ENCODE data around the gene CUX1.
"Not testable (repeated sequence)": the region's sequence is repeated elsewhere in the genome, so short reads cannot be mapped to it uniquely, and the experiment has no call there.

Gene CUX1

DNA sequence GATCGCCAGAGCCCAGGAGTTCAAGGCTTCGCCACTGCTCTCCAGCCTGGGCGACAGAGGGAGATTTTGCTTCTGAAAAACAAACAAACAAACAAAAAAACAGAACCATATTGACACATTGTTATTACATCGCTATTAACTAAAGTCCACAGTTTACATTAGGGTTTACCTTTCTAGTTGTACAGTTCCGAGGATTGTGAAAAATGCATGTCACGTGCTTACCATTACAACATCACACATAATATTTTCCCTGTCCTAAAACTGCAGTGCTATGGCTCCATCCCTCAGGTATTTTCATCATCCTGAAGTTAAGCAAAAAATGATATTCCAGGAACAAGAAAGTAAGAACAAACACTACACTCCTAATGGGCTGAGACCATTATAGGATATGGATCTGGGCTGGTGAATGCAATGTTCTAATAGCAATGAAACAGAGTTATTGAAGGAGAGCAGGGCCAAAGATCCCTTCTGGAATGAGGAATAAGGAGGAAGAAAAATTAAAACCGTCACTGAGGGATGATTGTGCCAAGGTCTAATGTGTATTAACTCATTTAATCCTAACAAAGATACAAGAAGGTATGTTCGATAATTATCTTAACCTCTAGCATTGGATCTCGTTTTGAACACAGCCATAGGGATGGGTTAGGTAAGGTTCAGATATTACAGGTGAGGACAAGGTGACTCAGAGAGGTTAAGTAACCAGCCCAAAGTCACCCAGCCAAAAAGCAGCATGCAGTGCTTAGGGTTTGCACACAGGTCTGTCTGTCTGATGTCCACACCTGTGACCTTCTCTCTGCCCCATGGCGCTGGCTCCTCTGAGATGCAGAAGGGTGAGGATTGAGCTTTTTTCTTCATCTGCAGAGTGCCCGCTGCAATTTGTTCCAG is 14.0 kb upstream of the CUX1 start:
- DNase-seq (ENCODE audit: low read depth) = no peak

DNA sequence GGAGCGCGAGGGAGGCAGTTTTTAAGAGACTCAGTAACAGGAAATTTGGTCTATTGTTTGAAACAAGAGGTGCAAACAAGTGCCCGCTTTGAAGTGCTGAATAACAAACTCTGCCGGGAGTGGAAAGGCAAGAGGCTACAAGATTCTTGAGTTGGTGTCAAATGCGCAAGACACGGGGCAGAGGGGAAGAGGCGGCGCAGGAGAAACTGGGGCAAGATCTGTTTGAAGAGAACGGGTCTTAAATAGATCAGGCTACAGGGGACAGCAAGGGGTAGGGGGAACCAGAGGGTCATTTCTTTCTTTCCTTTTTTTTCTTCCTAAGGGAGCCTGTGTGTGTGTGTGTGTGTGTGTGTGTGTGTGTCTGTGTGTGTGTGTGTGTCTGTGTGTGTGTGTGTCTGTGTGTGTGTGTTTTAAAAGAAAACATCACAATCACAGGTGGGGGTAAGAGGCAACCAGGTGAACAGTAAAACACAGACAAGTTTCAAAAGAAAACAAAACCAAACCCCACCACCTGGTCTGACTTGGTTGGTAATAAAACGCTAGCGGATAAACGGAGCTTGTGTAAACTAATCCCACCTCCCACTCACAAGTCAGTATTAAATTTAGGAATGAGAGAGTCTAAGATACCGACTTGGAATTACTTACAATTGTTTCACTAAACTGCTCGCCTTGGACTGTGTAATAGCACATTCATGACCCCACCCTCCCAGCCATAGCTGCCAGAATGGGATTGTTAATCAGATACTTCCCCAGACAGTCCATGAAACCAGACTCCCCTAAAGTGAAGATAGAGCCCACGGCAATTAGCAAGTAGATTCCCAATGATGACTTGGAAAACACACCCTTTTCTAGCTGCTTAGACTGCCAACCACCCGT is 13.1 kb upstream of the CUX1 start:
- no peak for DNase-seq (ENCODE audit: low read depth)

DNA sequence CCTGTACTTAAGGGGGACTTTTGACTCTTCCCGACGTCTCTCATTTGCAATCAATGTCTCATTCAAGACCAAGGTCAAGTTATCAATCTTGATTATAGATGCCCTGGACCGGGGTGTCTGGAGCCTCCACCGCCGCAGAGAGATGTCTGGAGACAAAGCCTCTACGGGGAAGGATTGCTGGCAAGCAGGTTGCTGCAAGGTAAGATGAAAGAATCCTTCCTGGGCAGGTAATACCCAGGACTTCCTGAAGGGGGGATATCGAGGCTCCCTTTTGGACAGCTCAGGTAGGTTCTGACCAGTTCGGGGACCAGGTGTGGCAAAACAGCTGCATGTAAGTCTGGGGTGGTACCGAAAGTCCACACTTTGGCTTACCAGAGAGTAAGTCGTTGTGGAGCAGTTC is 12.5 kb upstream of the CUX1 start:
- DNase-seq (ENCODE audit: low read depth) = no peak

DNA sequence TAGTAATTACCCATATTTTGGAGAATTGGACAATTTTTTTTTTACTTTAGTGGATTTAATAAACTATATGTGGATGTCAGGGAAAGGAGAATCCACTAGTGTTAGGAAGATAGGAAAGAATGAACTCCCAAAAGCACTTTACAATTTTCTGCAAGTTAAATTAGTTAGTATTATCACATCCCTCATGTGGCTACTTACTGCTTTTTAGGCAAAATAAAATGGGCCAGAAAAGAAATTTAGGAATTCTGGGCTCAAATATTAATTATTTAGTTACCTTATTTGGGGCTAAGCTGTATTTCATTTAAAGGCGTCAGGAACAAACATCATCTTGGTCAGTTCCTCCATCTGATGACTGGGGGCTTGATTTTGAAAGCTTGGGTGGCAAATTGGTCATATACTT is 4.8 kb upstream of the CUX1 start:
- DNase-seq (ENCODE audit: low read depth) = no peak

DNA sequence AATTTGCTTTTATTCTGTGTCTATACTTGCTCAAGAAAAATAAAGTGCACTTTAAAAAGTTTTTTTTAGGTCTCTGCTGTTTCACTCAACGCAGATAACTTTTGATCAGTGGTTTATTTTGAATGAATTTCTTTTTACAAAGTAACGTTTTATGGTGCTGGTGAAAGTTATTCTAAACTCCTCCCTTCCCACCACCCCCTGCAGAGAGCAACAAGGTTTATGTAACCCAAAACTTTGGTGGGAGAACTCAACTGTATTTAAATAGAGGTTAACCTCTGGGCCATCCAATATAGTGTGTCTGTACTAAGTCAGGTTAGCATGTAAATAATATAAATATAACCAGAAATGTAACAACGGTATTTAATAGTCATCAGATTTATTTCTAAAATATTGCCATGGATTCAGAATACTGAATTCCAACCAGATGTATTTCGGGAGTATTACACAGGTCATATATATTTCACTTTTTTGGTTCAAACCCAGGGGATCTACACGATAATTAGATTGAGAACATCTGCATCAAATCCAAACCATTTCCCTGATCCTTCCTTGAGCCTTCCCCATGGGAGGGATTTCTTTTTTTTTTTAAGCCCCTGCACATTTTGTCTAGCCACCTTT is 3.9 kb upstream of the CUX1 start:
- DNase-seq (ENCODE audit: low read depth) = no peak

DNA sequence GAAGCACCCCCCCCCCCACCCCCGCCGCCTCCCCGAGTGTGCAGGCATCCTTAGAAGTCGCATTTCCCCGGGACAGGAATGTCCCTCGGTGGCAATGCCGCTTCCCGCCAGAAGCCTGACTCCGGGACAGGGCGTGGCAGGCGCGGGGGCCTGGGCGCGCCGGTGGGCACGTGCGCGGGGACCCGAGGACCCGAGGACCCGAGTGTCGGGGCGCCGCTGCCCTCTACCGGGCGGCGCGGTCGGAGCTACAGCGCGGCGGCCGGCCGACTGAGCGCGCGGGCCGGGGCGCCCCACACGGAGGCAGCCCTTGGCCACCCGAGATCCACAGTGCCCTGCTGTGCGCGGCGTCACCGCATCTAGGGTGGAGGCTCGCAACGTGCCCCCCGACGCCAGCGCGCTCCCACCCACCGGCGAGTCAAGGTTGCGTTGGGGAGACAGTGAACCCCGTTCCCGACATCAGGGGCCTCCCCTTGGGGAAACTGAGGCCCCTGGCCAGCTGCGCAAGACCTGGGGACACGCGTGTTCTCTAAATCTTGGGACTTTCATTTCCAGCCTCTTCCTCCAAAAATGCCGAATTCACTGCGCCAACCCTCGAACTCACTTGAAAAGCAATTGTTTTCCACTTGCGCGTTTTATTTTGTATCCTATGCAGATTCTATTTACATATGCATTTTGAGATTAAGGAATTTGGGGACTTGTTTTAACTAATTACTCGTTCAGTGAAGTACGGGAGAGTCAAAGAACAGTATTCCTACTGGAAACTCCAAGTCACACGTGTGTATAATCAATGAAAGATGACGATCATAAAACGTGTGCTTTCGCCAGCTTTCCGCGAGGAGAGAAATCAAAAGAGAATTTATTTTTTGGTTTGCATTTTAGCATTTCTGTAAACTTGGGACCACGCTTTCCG is 3.1 kb upstream of the CUX1 start:
- DNase-seq (ENCODE audit: low read depth) = peak; percentile 28

DNA sequence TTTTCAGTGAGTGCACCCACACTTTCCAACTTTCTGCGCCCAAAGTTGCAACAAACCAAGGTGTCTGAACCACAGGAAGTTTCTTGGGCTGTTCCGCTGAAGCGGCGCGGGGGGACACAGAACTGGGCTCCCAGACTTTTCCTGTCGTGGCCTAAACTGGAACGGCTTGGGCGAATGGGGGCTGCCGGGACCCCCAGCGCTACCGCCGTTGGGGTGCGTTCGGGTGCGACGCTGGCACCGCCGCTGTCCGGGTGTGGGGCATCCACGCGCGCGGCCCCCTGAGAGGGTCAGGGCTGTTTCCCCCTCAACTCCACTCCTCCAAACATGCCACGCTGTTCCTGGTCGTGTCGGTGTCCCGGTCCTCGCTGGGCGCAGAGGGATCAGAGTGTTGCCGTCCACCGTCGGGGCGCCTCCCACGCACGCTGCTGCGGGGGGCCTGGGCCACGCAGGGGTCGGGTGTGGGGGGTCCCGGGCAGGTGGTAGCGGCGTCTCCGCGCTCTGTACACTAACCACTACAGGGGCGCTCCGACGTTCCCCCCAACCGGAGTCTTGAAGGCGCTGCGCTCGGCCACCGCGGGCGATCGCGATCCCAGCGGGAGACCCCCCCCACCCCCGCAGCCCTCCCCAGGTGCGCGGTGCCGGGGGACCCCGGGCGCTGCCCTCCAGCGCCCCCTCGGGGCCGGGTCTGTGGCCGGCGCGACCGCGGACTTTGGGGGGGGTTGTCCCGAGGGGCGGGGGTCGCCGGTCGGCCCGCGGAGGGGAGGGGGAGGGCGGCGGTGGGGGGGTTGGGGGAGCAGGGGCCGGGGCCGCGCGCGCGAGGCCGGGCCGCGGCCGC is 2.2 kb upstream of the CUX1 start:
- peak; percentile 57 for DNase-seq (ENCODE audit: low read depth)

DNA sequence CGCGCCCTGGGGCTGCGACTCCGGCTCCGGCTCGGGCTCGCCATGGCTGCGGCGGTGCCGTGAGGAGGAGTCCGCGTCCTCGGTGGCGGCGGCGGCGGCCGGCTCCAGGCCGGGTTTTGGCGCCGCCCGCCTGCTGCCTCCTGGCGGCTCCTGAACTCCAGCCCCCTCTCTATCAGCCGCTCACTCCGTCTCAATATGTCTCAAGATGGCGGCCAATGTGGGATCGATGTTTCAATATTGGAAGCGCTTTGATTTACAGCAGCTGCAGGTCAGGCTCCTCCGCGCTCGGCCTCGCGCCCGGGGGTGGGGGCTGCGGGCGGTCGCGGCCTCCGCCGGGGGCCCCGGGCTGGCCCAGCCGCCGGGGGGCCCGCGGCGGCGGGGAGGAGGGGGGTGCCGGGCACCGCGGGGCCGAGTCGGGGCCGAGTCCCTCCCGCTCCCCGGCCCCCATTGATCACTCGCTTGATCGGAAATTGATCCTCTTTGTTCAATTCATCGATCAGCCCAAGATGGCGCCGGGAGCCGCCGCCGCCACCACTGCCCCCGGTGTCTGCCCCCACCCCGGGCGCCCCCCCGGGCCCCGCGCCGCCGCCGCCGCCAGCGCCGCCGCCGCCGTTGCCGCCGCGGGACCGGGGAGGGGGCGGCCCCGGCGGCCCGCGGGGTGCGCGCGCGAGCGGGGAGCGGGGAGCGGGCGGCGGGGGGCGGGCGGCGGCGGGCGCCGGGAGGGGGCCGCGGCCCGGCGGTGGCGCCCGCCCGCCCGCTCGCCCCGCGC is 1.4 kb upstream of the CUX1 start:
- peak; percentile 57 for DNase-seq (ENCODE audit: low read depth)

DNA sequence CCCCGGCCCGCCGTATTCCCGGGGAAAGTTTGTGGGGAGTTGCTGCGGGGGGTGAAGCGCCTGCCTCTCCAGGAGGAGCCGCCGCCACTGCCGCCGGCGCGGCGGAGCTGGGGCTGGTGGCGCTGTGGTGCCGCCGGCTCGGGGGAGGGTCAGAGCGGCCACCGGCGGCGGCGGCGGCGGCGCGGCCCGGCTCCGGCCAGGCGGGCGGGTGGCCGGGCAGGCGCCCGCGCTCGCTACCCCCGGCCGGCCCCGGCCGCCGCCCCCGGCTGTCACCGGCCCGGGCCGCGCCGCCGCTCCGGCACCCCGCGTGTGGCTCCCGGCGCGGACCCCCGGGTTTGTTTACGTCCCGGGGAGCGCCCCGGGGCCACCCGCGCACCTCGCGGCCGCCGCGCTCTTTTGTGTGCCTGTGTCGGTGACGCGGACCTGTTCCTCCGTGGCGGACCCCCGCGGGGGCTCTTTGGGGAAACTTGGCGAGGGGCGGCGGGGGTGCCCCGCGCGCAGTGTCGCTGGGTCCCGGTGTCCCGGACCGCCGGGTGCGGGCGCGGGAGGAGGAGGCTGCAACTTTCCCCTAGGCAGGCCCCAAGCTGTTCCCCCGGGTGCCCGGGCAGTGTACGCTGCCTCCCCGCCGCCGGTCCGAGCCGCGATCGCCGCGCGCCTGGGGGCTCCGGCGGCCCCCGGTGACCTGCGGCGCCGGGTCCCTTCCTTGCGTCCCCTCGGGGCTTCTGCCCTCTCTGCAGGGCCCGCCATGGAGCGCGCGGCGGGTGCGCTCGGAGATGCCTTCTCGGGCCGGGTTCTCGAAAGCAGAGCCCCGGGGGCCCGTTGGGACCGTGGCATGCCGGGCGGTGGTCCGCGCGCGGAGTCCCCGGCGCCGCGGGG is 593 bp upstream of the CUX1 start:
- no peak for DNase-seq (ENCODE audit: low read depth)

DNA sequence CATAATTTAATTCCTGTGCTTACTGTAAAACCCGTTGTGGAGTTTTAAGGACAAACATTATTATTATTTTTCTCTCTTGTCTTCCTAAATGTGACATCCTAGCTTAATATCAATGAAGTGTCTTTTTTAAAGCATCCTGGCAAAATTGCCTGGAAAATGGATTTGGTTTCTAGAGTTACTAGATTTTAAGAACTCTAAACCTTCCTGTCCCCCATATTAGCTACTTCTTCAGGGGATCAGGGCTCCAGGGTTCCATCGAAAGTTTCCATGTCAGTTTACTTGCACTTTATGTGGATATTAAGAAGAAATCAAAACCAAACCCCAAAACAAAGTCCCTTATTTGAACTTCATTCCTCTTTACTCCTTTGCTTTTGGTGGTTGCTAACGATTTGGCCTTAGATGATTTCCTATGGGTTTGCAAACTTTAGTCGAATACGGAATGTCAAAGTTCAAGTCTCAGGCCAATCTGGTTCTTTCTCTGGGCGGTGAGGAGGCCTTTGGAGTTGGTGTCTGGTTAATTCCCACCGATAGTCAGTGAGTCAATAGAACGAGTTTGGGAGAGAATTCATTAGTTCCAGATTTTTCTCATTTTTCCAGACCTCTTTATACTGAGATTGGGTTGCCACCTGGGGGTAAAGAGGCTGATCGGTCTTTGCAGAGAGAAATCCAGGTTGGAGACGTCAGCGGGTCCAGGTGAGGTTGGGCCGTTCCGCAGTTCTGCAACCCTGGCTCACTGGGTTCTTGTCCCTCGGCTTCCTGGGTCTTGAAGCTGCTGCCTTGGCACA is 1.1 kb downstream of the CUX1 start:
- DNase-seq (ENCODE audit: low read depth) = no peak

DNA sequence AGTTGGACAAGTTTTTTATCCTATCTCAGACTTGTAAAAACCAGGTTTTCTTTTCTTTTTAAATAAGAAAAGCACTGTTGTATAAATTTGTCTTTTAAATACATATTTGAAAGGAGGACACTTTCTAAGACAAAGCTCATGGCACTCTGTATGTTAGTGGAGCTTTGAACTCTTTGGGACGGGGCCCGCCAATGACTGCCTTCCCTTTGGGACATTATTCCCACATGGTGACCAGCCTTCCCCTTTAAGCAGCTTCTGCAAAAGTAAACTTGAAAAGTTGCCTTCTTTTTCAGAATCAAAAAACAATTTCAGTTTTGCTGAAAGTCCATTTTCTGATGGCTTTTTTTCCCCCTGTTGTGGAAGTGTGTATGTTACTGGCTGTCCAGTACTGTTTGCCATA is 1.8 kb downstream of the CUX1 start:
- no peak for DNase-seq (ENCODE audit: low read depth)

DNA sequence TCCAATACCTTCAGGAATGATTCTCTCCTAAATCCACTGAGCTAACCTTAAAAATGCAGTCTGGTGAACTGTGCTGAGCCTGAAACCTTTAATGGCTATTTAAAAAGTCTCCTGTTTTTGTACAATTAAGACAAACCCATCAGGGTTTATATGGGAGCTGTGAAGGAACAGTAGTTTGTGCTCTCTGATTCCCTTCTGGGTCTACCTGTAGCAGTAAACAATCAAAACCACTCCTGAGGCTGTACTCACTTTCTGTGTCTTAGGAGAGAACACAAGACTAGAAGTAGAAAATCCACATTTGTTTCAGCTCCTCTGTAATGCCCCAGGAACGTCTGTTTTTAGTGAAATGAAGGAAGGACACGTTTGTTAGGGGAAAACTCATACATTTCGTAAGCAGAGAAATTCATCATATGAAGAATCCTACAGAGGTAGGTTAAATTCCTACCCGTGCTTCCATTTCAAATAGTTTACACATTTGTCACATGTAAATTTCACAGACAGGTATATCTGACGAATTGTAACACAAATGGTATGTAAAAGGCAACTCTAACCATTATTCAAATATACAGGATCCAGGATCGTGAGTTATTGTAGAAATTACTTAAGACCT is 2.6 kb downstream of the CUX1 start:
- DNase-seq (ENCODE audit: low read depth) = no peak

DNA sequence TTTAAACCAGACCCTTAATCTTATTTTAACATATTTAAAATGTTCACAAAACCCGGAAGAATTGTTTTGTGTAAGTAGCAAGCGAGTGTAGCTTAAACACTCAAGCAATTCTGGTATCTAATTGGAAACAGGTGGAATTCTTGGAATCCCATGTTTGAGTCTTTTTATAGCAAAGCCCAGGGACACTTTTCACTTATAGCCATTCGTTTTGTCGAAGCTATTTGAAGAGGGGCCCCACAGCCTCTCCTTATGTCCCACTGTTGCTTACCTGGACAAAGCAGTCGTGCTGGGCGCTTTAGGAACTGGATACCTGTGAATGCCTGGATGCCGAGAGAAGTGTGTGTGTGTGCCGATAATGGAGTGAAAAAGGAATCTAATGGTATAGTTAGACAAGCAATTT is 3.3 kb downstream of the CUX1 start:
- DNase-seq (ENCODE audit: low read depth) = no peak

DNA sequence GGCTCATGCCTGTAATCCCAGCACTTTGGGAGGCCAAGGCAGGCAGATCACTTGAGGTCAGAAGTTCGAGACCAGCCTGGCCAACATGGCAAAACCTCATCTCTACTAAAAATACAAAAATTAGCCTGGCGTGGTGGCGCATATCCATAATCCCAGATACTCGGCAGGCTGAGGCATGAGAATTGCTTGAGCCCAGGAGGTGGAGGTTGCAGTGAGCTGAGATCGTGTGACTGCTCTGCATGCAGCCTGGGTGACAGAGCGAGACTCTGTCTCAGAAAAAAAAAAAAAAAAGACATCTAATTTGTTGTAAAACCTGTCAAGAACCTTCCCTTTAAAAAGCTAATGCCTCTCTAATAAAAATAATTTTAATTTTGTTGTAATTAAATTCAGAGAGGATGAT is 5.2 kb downstream of the CUX1 start:
- not testable (repeated sequence) for DNase-seq (ENCODE audit: low read depth)

DNA sequence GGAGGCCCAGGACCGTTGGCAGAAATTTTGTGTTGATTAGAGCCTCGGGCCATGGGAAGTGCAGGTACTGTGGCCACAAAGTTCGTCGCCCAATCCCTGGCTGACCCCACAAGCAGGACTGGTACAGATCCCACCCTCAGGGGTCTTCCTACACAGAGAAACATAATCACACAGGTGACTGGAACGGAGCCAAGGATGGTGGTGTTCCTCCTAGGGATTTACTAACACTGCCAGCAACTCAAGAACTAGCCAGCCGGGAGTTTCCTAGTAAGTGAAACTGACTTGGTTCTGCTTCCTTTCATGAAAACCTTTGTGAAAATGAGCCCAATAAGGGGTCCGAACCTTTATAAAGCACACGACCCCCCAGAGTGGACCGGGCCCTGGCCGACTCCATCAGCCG is 5.7 kb downstream of the CUX1 start:
- DNase-seq (ENCODE audit: low read depth) = no peak

DNA sequence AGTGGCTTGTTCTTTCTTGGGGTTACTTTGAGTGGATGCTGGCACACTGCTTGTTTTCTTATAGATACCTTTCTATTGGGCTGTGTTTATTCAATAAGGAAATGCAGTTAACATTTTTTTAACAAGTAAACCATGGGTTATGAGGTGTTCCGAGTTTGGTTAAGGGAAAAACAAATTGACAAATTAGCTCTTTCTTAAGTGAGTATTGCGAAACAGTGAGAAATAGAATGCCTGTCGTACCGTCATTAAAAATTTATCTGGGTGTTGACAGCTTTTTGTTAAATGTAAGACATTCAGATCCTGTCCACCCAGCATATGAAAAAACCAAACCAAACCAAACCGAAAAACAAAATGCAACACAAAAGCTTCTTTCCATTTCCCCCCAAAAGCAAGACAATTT is 6.2 kb downstream of the CUX1 start:
- DNase-seq (ENCODE audit: low read depth) = no peak

DNA sequence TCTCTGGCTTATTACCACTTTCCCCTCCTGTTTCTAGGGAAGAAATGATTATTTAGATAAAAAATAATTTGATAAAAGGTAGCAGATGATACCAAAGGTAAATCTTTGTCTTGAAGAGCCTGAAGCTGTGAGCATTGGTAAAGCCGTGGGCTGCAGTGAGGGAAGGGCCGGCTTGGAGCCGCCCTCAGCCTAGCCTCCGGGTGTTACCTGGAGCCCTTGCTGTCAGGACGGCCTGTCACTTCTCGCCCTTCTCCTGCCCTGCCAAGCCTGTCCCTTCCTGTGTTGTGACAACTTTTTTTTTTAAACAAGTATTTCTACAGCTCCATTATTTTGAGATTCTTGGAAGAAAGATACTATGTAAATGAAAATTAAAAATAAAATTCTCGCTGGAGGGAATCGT is 7.0 kb downstream of the CUX1 start:
- DNase-seq (ENCODE audit: low read depth) = no peak
